PC-3 (cell line): Measurements from ENCODE around the gene LMTK2.

ENCODE experiments used
- CTCF ChIP-seq: fragments of 300-600 bp; sonication (generic); conservative IDR thresholded peaks from 2 replicates; pipeline ENCODE4 v1.5.1; 2017; ENCODE audit warnings: antibody characterized with exemption, low read depth, mild to moderate bottlenecking, low read length
- EZH2 ChIP-seq: fragments of 300-600 bp; sonication (generic); IDR thresholded peaks from one replicate; pipeline ENCODE4 v1.6.1; 2017; ENCODE audit warnings: antibody characterized with exemption, mild to moderate bottlenecking, low read length; ENCODE audit not compliant: unreplicated experiment
- EZH2phosphoT487 ChIP-seq: fragments of 300-600 bp; sonication (generic); IDR thresholded peaks from 2 replicates; pipeline ENCODE4 v1.6.1; 2018; ENCODE audit warnings: mild to moderate bottlenecking, antibody characterized with exemption, low read length, borderline replicate concordance

- TF ChIP-seq CTCF (no peak), EZH2phosphoT487 (no peak), EZH2 (no peak)
Measured at GRCh38 chr7:98221611-98222532, 115.2 kb downstream of the LMTK2 start.
